HepG2 (cell line): Measurements from ENCODE around the gene ST6GALNAC2. TPM values are rescaled to one million over a fixed set of nuclear protein-coding genes. Genes with fewer than 3 reads are reported as not detected.

Source experiments
- BRCA1 ChIP-seq: sonication (generic); formaldehyde crosslinking; IDR thresholded peaks from 2 replicates; pipeline ENCODE4 v1.4.0; 2020; ENCODE audit warnings: missing genetic modification reagents
- EED ChIP-seq: sonication (generic); formaldehyde crosslinking; IDR thresholded peaks from 2 replicates; pipeline ENCODE4 v1.5.0; 2020; ENCODE audit warnings: mild to moderate bottlenecking, missing genetic modification reagents
- FOXK2 ChIP-seq: fragments of 450-650 bp; IDR thresholded peaks from 2 replicates; pipeline ENCODE4 v1.6.1; 2016
- GATA4 ChIP-seq: sonication (generic); IDR thresholded peaks from 2 replicates; pipeline ENCODE4 v1.6.1; 2016; ENCODE audit warnings: antibody characterized with exemption, low read depth, borderline replicate concordance
- GLI4 ChIP-seq: sonication (generic); formaldehyde crosslinking; IDR thresholded peaks from 2 replicates; pipeline ENCODE4 v1.5.1; 2020; ENCODE audit warnings: missing genetic modification reagents, mild to moderate bottlenecking, moderate library complexity, borderline replicate concordance
- HNF1A ChIP-seq, 2 experiments: sonication (generic) in 1 of 2; formaldehyde crosslinking in 1 of 2; IDR thresholded peaks; 2 replicates each; pipeline versions ENCODE4 v1.4.0 to v1.6.1; 2016 to 2020; ENCODE audit warnings: borderline replicate concordance in 1 of 2, low read depth in 1 of 2, mild to moderate bottlenecking in 1 of 2, missing genetic modification reagents in 1 of 2
- HNRNPLL ChIP-seq: fragments of 200-400 bp; formaldehyde crosslinking; IDR thresholded peaks from 2 replicates; pipeline ENCODE4 v1.6.1; 2017; ENCODE audit warnings: mild to moderate bottlenecking, low read depth, low read length; ENCODE audit not compliant: poor library complexity, severe bottlenecking
- JUN ChIP-seq: sonication (generic); formaldehyde crosslinking; IDR thresholded peaks from 2 replicates; pipeline ENCODE4 v1.4.0; 2020; ENCODE audit warnings: mild to moderate bottlenecking, missing genetic modification reagents
- KLF6 ChIP-seq: IDR thresholded peaks from 2 replicates; pipeline ENCODE4 v1.8.0; 2016; ENCODE audit warnings: missing biosample characterization, missing genetic modification reagents
- MED13 ChIP-seq: sonication (generic); formaldehyde crosslinking; IDR thresholded peaks from 2 replicates; pipeline ENCODE4 v1.5.0; 2020; ENCODE audit warnings: missing genetic modification reagents
- MEF2D ChIP-seq: sonication (generic); formaldehyde crosslinking; IDR thresholded peaks from 2 replicates; pipeline ENCODE4 v1.5.1; 2020; ENCODE audit warnings: mild to moderate bottlenecking, missing genetic modification reagents
- NCOR1 ChIP-seq: fragments of 200-600 bp; sonication (generic); IDR thresholded peaks from 2 replicates; pipeline ENCODE4 v1.7.0; 2017; ENCODE audit warnings: antibody characterized with exemption, low read length, borderline replicate concordance
- NFKB2 ChIP-seq: sonication (generic); formaldehyde crosslinking; IDR thresholded peaks from 2 replicates; pipeline ENCODE4 v1.4.0; 2020; ENCODE audit warnings: missing genetic modification reagents, borderline replicate concordance
- PRDM4 ChIP-seq: sonication (generic); formaldehyde crosslinking; IDR thresholded peaks from 2 replicates; pipeline ENCODE4 v1.9.0; 2021; ENCODE audit warnings: missing genetic modification reagents, borderline replicate concordance
- REXO4 ChIP-seq: sonication (generic); formaldehyde crosslinking; IDR thresholded peaks from 2 replicates; pipeline ENCODE4 v1.8.0; 2022; ENCODE audit warnings: missing genetic modification reagents, mild to moderate bottlenecking, borderline replicate concordance
- SALL2 ChIP-seq: sonication (generic); formaldehyde crosslinking; IDR thresholded peaks from 2 replicates; pipeline ENCODE4 v1.8.1; 2023; ENCODE audit warnings: mild to moderate bottlenecking, missing genetic modification reagents, inconsistent platforms
- SMAD9 ChIP-seq: sonication (generic); formaldehyde crosslinking; IDR thresholded peaks from 2 replicates; pipeline ENCODE4 v1.5.1; 2020; ENCODE audit warnings: mild to moderate bottlenecking, missing genetic modification reagents
- SP4 ChIP-seq: sonication (generic); formaldehyde crosslinking; IDR thresholded peaks from 2 replicates; pipeline ENCODE4 v1.8.1; 2023; ENCODE audit warnings: mild to moderate bottlenecking, missing genetic modification reagents
- ZNF235 ChIP-seq: sonication (generic); formaldehyde crosslinking; IDR thresholded peaks from 2 replicates; pipeline ENCODE4 v1.8.1; 2023; ENCODE audit warnings: mild to moderate bottlenecking, missing genetic modification reagents, borderline replicate concordance
- ZNF709 ChIP-seq: sonication (generic); formaldehyde crosslinking; IDR thresholded peaks from 2 replicates; pipeline ENCODE4 v1.5.0; 2020; ENCODE audit warnings: mild to moderate bottlenecking, missing genetic modification reagents
- ZNF777 ChIP-seq: sonication (generic); formaldehyde crosslinking; IDR thresholded peaks from 2 replicates; pipeline ENCODE4 v1.4.0; 2020; ENCODE audit warnings: missing genetic modification reagents
- ZNF83 ChIP-seq: sonication (generic); formaldehyde crosslinking; IDR thresholded peaks from 2 replicates; pipeline ENCODE4 v1.4.0; 2020; ENCODE audit warnings: missing genetic modification reagents, mild to moderate bottlenecking, borderline replicate concordance
- ZNF839 ChIP-seq: sonication (generic); formaldehyde crosslinking; IDR thresholded peaks from 2 replicates; pipeline ENCODE4 v1.4.0; 2020; ENCODE audit warnings: missing genetic modification reagents, mild to moderate bottlenecking, borderline replicate concordance
- polyA plus RNA-seq, 8 experiments: library from polyadenylated mRNA; depleted of rRNA in 3 of 8; stranded (reverse) in 7 of 8; unstranded in 1 of 8; fragments of >200 nt; fragmentation: Illumina TruSeq in 4 of 8; extraction: Trizol in 4 of 8; gene quantifications; 2 replicates each; pipeline versions ENCODE4 v1.2.1 to v1.2.3, GENCODE V29; 2011 to 2016; ENCODE audit warnings: low read depth in 4 of 8, missing spikeins in 1 of 8, mixed read lengths in 1 of 8; ENCODE audit not compliant: insufficient read depth in 1 of 8
- total RNA-seq, 5 experiments: library from RNA; depleted of rRNA; stranded (reverse); fragments of >200 nt; fragmentation: Illumina TruSeq; extraction: Trizol; gene quantifications; 2 replicates each; pipeline ENCODE4 v1.2.3, GENCODE V29; 2016; ENCODE audit warnings: low read depth in 1 of 5

The ST6GALNAC2 gene
- total and polyA plus RNA-seq, 2 of the 13 experiments (the other 11 are each of a cell fraction or from before 2014, with no cell fraction given) = 0.12 to 0.49 TPM

GRCh38 chr17:76523084-76524037, 62.3 kb downstream of the ST6GALNAC2 start (continued):
- TF ChIP-seq BRCA1 (CRISPR knock-in tag) (no peak), SP4 (CRISPR knock-in tag) (0 out of 2 replicates have a peak, but pooled peaks have one; percentile 54), HNRNPLL (peak; percentile 61), FOXK2 (no peak), GATA4 (no peak), SALL2 (peak; percentile 41; the same call in 1 of the 2 replicates), PRDM4 (CRISPR knock-in tag) (no peak), HNF1A (IDR thresholded peaks at IDR 0.05; ENCODE audit: low read depth) (no peak), HNF1A (CRISPR knock-in tag; IDR thresholded peaks at IDR 0.05; ENCODE audit: borderline replicate concordance) (no peak), ZNF777 (CRISPR knock-in tag) (peak; percentile 50; the same call in 1 of the 2 replicates), GLI4 (CRISPR knock-in tag) (no peak), EED (CRISPR knock-in tag) (peak; percentile 89; the same call in 1 of the 2 replicates), NCOR1 (no peak), SMAD9 (CRISPR knock-in tag) (no peak), ZNF83 (peak; percentile 67; the same call in 1 of the 2 replicates), ZNF235 (CRISPR knock-in tag) (peak; percentile 70; the same call in 1 of the 2 replicates), REXO4 (no peak), ZNF839 (CRISPR knock-in tag) (peak; percentile 59; the same call in 1 of the 2 replicates), MEF2D (CRISPR knock-in tag) (no peak), KLF6 (CRISPR knock-in tag) (peak; percentile 72; the same call in 1 of the 2 replicates), MED13 (CRISPR knock-in tag) (no peak; the same call in 1 of the 2 replicates), NFKB2 (peak; percentile 87), ZNF709 (CRISPR knock-in tag) (no peak), JUN (CRISPR knock-in tag) (no peak)
